ENCODE results near the gene UROC1.

- no peak for TF ChIP-seq CTCF (IDR thresholded peaks at IDR 0.05)
- TF ChIP-seq EP300 (IDR thresholded peaks at IDR 0.05): no peak
Measured at GRCh38 chr3:126496894-126497850, 20.4 kb downstream of the UROC1 start.
